ENCODE results near the gene CARS1.

The CARS1 gene

DNA sequence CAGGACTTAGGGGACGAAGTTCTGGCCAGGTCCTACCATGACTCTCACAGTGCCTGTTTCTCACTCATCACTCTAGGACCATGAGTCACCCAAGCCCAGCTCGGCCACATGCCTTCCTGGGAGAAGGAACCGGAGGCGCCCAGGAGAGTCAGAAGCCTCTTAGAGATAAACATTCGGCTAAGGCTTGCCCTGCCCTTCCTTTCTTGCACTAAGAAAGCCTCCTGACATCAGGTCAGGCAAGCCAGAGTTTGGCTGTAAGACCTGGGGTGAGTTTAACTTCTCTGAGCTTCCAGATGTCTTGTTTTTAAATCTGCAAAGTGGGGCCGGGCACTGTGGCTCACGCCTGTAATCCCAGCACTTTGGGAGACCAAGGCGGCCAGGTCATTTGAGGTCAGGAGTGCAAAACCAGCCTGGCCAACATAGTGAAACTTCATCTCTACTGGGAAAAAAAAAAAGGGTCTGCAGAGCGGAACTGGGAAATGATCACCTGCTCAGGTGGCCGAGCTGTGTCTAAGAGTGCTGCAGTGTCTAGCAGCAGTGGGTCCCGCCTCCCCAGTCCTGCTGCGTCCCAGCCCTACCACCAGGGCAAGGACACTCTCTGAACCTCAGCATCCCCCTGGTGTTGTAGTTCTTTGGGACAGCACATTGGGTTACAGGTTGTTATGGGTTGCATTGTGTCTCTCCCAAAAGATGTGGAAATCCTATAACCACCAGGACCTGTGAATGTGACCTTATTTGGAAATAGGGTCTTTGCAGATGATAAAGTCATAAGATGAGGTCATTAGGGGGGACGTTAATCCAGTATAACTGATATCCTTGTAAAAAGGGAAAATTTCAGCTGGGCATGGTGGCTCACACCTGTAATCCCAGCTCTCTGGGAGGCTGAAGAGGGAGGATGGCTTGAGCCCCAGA, 1.8 kb upstream of the CARS1 start:
- no peak for DNase-seq

DNA sequence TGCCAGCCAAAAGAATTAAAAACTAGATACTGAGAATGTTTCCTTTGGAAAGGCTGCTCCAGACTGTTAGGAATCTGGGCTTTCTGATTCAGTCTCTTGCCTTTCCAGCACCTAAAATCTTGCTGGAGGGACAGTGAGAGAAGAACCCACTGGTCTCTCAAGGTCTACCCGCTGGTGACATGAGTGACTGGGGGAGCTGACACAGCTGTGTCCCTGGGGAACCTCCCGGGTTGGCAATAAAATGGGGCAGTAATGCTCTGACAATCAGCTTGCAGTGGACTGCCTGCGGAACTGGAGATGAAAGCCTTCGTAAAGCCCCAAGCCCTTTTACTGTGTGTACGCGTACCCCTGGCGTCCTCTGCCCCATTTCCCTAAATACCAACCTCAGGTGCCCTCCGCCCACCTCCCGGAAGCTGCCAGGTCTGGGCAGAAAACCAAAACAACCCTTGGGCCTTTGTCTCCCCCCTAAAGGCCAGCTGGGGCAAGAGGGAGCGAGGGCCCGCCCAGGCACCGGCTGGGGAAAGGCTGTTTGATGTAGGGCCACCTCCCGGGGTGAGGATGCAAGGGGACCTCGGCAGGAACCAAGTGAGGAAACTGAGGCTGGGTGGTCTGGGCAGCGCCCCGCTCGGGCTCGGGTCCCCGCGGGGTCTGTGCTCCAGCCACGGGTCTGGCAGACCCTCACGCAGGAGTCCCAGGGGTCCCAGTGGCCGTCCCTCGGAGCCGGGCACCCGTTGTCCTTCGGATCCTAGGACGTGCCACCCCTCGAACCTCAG, 741 bp downstream of the CARS1 start:
- peak in 1 of 6 experiments; percentile 9 for DNase-seq

DNA sequence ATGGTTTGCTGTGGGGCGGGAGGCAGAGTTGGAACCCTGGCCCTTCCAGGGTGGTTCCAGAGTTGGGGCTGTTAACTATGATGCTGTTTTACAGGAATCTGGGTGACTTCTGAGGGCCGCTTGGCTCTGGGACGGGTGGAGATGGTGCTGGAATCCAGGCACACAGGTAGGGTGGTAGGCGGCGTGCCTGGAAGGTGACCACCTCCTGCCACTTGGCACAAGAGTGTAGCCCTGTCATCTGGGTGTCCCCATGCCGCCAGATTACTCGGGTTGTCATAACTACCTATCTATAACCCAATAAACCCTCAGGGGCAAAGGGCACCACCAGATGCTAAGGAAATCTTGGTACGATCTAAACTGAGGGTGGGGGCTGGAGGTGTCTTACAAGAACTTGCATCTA, 1.3 kb downstream of the CARS1 start:
- no peak for DNase-seq

DNA sequence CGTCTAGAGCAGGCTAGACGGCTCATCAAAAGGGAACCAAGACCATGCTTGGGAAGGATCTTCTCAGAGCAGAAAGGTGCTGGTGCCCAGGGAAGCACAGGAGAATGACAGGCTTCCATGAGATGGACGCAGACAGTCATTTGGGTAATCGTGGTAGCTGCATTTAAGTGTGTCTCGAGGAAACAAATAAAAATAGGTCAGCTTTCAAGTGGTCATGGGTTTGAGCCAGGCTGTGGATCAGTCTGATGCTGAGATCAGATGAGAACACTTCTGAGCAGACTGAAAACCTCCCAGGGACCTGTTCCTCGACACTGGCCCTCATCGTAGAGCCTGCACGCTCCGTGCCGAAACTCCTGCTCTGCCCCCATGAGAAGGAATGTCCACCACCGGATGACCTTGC, 4.7 kb downstream of the CARS1 start:
- DNase-seq = no peak

DNA sequence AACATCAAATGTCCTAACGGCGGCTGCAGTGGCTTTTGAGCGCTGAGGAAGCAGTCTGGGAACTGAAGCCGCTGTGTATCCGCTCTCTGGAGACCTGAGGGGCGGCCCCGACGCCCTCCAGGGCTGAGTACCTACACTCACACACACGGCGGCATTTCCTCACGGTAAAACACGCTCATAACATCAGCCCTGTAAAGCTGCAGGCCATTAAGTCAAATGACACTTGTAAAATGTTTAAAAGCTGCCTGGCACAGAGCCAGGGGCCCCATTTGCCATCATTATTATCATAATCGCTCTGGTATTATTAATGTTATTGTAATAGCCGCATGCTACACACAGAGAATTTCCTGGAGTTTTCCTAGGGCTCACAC, 5.1 kb downstream of the CARS1 start:
- no peak for DNase-seq

DNA sequence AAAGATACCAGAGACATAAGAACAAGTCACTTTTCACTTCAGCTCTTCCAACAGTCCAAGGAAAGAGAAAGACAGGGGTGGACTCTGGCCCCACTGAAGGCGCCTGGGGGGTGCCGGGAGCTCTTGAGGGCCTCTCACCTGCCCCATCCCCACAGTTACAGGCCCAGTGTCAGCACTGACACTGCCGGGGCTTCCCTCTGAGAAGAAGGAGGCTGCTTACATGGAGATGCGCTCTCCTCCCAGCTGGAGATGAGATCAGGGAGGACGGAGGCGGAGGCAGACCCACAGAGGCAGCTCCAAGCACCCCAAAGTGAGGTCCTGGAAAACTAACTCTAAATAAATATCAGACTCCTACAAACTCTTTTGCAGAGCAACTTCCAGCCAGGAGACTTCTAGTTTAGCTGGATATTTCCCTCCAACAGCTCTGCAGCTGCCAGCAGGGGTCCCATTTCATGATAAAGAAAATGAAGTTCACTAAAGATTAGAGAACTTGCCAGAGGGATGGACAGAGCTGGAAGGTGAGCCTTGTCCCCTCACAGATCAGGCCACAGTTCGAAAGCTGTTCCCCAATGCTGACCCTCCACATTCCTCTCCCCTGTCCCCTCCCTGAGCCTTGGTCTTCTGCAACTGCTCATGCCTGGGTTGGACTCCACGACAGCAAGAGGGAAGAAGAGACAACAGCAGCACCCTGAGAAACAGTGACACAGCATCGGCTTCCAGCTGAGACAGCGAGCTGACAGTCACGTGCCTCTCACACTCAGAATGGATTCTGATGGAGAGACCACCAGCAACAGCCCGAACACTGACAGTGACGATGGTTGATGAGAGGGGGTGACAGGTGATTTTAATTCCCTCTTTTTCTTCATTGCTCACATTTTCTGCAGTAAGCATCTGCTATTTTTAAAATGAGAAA, 5.8 kb downstream of the CARS1 start:
- DNase-seq = no peak

DNA sequence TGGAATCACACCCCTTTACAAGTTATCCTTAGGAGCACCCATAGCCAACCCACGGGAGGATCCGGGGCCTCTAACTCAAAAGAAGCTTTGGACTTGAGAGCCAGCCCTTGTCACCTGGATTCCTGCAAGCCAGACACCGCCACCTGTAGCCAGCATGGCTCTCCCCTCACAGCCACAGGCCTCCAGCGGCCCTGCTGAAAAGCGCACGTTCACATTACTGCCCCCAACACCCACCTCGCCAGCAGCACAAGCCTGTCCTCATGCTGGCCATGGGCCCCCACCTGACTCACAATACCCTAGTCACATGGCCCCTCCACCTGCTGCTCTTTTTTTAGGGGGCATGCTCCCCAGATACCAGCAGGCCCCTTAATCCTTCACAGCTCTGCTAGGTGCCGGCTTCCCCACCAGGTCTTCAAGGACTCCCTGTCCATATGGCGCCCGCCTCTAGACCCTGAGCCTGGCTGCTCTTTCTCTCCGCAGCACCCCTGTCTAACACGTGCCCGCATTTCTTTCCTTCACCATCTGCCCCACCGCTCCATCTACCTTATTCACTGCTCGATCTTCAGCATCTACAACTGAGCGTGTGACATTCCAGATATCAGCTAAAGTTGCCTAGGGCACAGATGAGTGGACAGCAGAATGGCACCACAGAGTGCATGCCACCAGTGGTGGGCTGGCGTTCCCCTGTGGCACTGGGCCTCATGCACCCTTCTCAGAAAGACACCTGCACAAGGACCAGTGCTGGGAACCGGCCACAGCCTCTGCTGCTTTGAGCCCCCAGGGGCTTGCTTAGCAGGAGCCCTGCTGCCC, 6.6 kb downstream of the CARS1 start:
- no peak for DNase-seq

DNA sequence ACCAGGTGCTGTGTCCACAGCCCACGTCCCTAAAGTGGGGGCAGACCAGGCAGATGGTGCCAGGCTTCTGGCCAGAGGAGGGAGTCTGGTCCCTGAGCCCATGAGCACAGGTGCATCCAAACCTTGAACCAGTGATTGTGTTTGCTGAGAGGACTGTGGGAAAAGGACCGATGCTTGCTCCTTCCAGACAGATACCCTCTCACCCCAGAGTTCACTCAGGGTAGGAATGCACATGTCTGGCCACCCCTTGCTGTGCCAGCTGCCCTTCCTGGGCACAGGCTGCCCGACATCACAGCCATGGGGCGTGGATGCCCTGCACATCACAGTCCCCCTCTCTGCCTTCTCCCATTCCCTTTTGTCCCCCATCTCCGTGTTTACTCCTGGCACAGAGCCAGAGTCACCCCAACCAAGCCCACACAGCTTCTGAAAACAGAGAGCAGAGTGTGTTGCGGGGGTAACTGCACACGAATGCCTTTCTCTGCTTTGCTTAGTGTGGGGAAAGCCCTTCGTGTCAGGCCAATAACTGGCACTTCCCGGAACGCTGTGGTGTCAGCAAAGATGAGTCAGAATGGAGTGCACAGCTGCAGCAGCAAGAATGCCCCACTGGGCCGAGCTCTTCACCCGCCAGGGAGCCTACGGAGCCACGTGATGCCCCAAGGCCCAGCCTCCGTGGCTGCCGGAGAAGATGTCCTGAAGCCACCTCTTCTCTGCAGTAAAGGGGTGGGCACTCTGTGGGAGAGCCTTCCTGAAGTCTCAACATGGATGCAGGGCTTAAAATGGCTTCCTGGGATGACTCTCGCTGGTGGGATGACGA, 7.6 kb downstream of the CARS1 start:
- DNase-seq = no peak

DNA sequence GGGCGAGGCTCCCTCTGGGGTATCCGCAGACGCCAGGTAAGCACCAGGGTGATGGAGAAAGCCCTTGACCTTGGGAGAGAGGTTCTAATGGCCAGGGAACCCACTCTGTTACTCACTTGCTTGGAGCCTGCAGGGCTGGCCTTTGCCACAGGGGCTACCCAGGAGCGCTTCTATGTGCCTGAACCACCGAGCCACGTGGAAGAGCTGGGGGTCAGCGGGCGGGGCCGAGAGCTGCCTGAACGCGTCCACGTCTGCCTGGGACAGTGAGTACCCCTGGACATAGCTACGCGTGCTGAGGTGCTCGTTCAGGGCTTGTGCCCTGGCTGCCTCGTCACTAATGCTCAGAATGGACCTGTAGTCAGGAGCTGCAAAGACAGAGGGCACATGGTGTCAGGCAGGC, 9.6 kb downstream of the CARS1 start:
- no peak for DNase-seq

DNA sequence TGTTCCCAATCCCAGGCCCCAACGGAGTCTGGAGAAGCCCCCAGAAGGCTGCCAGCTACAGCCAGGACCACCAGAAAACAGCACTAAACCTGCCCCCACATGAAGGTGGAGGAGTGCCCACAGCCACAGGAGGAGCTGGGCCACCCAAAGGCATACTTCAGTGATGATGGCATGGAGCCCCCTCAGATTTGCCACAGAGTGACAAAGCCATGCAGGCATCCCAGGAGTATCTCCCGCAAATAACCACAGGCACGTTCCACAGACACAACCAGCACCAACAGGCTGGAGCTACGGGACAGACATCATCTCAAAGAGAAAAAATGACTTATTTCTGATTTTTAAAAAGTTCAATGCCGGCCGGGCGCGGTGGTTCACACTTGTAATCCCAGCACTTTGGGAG, 10.6 kb downstream of the CARS1 start:
- DNase-seq = no peak

DNA sequence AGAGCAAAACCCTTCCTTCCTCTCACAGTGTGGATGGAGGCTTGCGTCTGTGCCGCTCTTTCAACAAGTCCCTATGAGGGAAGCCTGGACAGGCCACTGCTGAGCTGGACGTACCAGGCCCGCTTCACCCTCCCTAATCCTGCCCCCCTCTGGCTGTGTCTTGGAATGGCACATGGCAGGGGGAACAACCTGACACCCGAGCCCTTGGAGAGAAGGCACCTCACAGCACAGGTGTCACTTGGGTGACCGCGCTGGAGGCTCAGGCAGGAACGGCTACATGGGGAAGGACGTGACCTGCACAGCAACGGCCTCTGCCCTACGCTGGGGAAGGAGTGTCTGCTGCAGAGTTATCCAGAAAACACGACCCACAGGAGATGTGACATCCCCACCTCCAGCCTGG, 11.0 kb downstream of the CARS1 start:
- DNase-seq = no peak

DNA sequence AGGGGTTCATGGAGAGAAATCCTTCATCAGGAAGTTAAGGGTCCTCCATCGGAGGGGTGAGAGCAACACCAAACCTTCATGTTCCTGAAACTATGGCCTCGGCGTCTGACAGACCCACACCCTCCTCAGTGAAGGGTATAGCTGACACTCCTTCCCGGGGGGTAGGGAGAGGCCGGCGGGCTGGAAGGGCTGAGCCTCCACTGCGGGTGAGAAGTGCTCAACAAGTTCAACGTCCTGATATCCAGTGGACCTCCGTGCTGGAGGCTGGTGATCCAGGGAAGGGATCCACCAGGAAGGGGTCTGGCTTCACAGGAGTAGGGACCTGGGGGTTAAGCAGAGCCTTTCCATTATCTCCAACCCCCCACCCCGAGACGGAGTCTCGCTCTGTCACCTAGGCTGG, 12.3 kb downstream of the CARS1 start:
- DNase-seq = no peak

DNA sequence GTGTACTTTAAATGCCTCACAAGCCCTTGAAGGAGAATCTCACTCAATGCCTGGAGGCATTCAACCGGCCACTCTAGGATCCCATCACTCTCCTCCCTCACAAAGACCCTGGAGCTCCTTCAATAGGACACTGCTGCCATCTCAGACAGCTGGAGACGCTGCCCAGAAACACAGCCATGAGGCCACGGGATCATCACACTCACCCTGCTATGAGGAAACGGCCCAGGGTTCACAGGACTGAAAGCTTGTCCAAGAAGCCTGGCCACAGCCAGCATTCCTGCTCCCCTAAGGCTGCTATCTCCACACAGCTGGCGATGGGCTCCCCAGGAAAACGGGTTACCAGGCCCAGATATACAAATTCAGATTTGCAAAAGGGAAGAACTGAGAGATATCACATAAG, 13.2 kb downstream of the CARS1 start:
- no peak for DNase-seq

DNA sequence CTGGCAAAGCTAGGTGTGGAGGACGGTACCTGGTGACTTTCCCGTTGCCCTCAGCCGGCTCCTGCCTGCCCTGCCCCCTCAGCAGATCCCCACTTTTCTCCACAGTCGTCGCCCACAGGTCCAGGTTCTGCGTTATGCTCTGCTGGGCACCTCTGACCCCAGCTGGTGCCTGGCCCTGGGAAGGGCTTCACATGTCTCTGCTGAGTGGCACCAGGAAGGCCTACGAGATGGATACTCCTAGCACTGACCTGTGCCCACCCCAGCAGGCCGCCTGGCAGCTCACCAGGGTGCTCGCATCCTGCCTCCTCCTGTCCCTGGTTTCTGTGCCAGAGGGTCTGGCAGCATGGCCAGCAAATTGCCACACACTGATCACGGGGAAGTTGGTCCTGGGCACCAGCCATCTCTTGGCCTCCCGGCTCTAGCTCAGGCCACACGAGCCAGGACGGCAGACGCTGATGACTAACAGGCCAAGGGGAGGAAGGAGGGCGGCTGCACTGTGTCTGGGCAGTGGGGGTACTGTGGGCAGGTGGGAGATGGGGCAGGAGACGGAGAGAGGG, 13.8 kb downstream of the CARS1 start:
- no peak for DNase-seq

DNA sequence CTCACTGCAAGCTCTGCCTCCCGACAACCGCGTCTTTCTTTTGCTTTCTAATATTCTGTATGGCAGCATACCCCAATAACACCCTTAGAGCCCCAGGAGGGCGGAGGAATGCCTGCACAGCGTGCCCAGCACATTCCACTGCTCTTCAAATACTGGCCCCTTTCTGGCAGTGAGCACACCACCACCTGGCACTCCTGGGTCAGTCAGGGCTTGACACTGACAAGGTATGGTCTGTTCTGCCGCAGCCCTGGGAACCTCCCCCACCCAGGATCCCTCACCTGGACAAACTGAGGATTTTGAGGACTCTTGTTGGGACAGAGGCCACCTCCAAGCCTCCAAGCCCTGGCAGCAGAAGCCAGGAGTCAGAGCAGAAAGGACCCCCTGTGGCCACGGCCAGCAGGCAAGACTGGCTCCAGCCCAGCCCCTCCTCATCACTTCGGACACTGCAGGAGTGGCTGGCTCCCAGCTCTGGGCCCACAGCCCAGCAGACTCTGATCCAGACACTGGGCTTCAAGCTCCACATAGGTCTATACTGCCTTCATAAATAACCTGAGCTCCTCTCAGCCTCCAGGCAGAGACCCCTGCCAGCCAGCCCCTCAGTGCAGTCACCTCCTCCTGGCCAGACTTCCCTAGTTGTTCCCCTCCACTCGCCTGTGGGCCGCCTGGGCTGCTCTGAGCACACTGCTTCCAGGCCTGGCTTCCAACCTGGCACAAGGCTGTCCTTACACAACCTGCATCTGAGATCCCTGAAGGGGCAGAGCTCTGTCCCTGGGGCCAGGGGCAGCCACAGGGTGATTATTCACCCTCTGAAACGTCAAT, 14.5 kb downstream of the CARS1 start:
- no peak for DNase-seq

DNA sequence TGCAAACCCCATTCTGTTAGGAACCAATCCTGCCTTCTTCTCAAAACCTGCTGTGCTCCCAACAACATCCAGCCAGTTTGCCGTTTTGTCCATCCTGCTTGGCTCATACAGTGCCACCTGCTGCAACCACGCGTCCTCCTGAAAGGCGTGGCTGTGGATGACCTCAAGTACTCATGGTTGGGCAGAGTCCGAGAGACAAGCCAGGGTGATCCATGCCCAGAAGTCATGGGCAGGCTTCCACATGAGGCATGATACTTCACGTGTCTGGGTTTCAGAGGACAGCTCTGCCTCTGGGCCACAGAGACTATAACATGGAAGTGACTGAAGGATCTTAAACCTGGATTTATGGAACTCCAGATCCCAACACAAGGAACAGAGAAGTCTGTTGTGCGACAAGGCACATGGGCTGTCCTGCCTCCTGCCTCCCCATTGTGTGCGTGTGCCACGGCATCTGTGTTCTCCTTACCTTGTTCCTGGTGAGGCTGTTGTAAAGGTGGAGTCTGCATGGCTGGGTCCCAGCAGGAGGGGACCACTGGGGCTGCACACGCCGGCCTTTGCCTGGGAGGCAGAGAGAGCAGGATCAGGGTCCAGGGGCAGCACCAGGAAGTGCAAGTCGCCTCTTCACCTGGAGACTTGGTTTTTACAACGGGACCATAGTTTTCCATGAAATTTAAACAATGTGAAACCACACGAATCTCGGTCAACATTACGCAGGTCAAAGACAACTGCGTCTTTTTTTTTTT, 15.4 kb downstream of the CARS1 start:
- no peak for DNase-seq

DNA sequence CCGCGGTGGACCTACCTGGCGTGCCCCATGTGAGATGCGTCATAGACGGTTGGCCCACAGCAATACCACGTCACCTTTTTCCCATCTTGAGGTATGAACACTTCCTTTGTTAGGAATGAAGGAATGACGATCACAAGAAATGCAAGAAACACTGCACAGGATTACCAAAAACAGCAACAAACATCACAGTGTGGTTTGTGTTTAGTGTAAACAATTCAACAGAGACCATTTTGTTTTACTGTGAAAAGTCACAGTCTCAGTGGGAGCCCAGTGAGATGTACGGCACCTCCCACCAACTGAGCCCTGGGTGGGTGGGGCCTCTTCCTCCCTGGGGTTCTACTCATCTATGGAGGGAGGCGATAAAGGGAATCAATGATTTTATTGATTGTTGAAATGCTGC, 16.3 kb downstream of the CARS1 start:
- no peak for DNase-seq

DNA sequence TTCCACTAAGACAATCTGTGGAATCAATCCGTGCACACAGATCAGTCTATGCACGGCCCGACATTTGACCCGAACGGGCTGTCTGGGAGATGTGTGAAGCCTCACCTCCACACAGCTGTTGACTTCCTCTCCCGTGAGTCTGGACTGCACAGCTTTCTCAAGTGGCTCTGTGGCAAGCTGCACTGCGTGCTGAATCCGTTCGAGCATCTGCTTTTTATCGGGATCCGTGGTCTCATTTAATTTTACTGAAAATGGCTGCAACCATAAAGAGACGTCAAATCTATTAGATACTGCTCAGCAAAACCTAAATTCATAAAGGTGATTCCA, 19.3 kb downstream of the CARS1 start:
- DNase-seq = no peak
